HG03378 (cell line): ENCODE measurements around the gene VMP1.
"Not testable (repeated sequence)": the region's sequence is repeated elsewhere in the genome, so short reads cannot be mapped to it uniquely, and the experiment has no call there.

Experiments
- ATAC-seq: cut with Tn5 transposase; IDR thresholded peaks from one replicate; pipeline ENCODE4 v1.9.1; 2021; ENCODE audit warnings: mild to moderate bottlenecking, moderate library complexity; ENCODE audit not compliant: unreplicated experiment

Gene VMP1

DNA sequence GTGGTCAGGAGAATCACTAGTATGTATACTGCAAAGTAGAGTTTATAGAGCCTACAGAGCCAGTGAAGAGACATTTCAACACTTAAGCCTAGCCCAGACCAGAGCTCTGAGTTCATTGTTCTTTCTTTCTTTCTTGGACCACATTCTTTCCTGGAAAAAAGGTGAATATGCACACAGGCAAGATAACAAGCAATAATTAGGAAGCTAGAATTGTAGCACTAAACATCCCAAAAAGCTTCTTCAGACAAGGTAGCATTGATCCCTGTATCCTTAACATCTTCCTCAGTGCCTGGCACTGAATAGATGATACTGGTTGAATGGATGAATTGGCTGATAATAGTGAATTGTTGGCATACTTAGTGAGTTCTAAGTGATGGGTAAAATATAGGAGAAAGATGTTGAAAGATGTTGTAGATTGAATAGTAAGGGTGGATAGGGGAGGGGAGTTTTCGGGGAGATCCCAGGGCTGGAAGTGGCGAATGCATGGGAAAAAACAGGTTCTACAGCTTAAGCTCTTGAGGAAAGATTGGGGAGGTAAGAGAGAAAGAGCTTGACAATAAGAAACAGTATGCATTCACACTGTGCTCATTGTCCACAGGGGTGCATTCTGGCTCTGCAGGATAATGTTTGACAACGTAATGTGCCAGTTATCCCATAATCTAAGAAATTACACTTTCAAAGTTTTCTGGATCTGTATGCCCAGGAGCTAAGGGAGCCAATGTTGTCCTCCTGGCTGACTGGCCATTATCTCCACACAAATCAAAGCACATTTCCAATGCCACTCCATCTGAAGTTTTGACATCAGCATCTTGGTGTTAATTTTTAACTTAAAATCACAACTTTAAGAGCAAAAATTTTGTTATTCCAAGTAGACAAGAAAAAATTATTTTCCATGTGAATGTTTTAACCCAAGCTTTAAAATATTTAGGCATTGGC is 149.7 kb downstream of the VMP1 start:
- no peak for ATAC-seq

GRCh38 chr17:59858167-59858816 is 150.8 kb downstream of the VMP1 start:
- ATAC-seq: no peak

GRCh38 chr17:59858932-59859331 is 151.5 kb downstream of the VMP1 start:
- no peak for ATAC-seq

GRCh38 chr17:59859444-59860025 is 152.1 kb downstream of the VMP1 start:
- no peak for ATAC-seq

DNA sequence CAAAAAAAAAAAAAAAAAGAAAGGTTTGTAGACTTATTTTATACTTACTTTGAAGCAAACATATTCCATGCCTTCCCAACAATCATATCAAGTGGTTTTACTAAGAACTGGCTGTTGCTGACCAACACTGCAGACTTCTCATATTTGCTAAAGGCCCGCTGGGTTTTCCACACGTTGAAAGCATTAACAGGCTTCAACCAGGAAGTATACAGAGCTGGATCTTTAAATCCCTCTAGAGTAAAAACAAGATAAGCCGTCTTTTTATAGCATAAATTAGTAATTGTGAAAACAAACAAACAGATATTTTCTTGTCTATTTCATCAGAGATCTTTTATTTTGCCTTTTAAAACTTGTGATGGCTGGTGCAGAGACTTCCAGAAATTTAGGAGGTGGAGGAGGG is 156.2 kb downstream of the VMP1 start:
- no peak for ATAC-seq

GRCh38 chr17:59869941-59870218 is 162.4 kb downstream of the VMP1 start:
- no peak for ATAC-seq

DNA sequence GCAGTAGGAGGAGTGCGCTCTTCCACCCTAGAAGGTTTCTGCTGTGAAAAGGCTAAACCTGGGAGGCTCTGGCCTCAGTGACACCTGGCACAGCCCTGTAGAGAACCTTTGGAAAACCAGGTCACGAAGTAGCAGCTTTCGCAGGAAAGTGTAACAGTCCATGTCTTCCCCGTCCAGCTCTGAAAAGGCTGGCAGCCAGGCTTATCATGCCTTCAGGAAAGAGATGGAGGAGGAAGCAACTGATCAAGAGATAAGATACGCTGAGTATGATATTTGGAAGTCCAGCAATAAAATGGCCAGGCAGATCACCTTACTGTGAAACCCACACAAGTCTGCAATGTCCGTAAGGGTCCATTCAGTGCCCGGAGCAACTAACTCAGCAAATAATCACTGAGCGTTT is 163.0 kb downstream of the VMP1 start:
- no peak for ATAC-seq

DNA sequence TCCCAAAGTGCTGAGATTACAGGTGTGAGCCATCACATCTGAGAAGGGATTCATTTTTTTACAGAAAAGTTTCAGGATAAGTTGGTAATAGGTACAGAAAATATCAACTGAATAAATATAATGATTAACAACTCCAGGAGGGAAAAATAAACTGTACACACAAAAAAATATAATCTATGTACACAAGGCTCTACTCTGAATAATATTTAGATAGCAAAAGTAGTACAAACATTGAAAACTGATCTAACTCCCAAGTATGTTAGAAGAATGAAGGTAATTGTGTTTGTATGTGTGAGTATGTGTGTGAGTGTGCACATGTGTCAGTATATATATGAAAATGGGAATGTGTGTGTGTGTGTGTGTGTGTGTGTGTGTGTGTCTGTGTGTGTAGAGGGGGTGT is 164.9 kb downstream of the VMP1 start:
- ATAC-seq: no peak

DNA sequence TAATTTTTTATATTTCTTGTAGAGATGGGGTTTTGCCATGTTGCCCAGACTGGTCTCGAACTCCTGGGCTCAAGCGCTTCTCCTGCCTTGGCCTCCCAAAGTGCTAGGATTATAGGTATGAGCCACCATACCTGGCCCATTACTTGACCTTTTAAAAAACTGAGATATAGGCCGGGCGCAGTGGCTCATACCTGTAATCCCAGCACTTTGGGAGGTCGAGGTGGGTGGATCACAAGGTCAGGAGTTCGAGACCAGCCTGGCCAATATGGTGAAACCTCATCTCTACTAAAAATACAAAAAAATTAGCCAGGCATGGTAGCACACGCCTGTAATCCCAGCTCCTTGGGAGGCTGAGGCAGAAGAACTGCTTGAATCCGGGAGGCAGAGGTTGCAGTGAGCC is 166.0 kb downstream of the VMP1 start:
- ATAC-seq: not testable (repeated sequence)

- no peak for ATAC-seq
Measured at GRCh38 chr17:59874376-59874775, 166.9 kb downstream of the VMP1 start.

- ATAC-seq: no peak
Measured at GRCh38 chr17:59876107-59876506, 168.7 kb downstream of the VMP1 start.

- ATAC-seq: no peak
Measured at GRCh38 chr17:59877965-59878364, 170.5 kb downstream of the VMP1 start.

DNA sequence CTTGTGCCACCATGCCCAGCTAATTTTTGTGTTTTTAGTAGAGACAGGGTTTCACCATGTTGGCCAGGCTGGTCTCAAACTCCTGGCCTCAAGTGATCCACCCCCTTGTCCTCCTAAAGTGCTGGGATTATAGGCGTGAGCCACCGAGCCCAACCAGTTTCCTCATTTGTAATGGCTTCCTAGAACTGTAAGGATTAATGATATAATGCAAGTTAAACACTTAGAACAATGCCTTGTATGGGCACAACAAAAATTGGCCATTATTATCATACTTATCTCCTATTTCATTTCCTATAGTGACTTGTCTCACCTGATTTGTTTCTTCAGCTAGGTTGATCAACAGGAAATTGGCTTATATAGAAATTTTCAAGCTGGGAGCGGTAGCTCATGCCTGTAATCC is 171.2 kb downstream of the VMP1 start:
- no peak for ATAC-seq

DNA sequence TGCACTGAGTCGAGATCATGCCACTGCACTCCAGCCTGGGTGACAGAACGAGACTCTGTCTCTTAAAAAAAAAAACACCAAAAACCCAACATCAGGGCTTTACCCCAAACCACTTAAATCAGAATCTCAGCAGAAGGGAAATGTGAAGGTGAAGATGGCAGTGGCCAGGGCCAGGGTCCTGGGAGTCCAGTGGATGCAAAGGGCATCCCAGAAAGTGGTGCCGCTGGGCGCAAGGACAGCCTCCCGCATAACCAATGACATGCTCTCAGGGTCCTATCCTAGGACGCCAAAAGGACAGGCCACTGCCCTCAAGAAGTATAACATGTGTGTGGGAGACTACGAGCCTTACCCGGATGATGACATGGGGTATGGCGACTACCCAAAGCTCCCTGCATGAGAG is 177.4 kb downstream of the VMP1 start:
- ATAC-seq: no peak

DNA sequence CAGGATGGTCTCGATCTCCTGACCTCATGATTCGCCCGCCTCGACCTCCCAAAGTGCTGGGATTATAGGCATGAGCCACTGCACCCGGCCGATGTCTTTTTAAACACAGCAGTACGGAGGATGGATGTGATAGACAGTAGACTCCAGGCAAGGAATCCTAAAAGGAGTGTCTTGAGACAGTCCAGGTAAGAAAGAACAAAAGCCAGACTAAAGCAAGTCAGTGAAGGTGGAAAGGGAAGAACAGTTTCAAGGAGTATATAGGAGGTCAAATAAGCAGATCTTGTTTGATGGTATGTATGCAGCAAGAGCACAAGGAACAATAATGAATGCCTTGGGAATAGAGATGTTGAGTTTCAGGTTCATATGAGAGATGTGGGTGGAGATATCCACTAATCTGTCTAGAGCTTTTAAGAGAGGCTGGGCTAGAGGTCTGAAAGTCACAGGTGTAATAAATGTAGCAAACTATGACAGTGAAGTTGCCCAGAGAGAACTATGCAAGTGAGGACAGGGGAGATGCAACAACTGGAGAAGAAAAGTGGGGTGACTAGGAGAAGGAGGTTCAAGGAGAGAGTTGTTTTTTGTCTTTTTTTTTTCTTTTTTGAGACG is 180.8 kb downstream of the VMP1 start:
- ATAC-seq: no peak

- no peak for ATAC-seq
Measured at GRCh38 chr17:59890720-59891119, 183.3 kb downstream of the VMP1 start.
